Stimulated activated CD8-positive, alpha-beta memory T cell treated with anti-CD3 and anti-CD28 coated beads, Interleukin-4, amount 100 ng/mL, for 4 hours (primary cell): Measurements from ENCODE around the gene ARPC2.

ENCODE experiments used
- DNase-seq, 2 donors: peaks; one replicate each; pipeline ENCODE4 v3.0.0-alpha.2; 2020; ENCODE audit warnings: low read depth in 2 of 2, low spot score in 1 of 2

Gene ARPC2

DNA sequence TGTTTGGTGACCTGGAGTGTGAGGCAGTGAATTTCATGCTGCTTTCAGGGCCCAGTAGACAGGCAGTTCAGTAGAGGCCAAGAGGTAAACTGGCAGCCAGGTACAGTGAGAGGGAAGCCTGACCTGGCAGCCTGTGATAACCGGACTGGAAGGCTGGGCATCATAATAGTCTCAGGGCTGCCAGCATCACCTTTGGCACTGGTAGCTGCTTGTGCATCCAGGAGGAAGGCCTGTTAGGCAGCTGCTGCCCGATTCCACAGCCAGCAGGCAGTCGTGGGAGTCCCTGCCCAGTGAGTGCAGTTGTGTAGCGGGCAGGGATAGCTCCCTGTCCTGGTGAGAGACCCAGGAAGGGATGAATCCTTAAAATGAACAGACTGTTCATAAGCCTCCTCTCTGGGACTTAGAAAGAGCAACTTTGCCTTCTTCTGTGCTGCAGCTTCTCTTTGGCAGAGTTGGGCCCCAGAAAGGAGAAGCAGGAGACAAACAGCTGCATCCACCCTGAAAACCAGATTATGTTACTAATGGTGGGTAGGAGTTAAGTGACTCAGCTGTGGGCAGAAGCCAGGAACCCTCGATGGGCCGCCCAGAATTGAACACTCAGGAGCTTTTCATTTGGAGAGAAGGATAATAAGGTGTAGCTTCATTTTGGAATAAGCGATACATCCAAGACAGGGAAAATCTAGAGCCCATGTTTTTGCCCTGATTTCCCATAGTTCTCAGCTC lies 35.7 kb downstream of the ARPC2 start:
- DNase-seq: no peak

- DNase-seq: no peak
These were observed 36.2 kb downstream of the ARPC2 start for GRCh38 chr2:218253232-218253625.

DNA sequence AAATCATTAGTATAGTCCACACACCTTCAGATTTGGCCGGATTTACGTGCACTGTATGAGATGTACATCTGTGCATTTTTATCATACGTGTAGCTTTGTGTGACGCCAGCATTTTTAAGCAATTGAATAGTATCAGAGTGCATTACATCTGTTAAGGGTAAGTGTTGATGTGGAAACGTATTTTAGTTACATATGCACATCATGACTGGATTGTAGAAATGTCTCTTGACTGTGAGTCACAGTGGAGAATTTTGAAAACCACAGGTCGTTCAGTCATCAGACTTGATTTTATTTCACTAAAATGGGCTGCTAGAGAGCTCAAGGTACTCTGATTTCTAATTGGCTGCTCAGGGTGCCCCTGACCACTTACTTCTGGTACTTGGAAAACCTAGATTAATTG lies 38.5 kb downstream of the ARPC2 start:
- DNase-seq: no peak

- no peak for DNase-seq
These were observed 39.8 kb downstream of the ARPC2 start for GRCh38 chr2:218256612-218257350.

DNA sequence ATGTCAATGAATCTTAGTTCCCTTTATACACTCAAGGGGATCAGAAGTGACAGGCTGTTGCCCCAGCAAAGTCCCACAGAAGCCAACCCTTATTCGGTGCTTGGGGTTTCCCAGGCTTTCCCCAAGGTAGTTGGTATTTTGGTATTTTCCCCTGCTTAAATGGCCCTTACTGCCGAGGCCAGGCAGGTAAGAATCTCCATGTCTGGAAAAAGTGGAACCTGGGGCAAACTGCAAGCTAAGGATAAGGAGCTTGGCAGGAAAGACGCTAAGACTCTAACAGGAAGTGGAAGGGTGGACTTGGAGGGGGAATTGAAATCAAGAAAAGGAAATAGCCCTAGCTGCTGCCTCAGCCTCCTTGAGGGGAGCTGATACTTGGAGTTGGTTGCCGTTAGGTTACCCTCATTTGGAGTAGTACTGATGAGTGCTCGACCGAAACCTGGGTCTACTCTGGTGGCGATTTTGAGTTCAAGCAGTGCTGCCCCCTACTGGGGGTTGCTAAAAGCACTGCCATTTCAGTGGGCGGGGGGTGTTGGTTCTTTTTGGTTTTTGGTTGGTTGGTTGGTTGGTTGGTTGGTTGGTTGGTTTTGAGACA lies 40.5 kb downstream of the ARPC2 start:
- DNase-seq: peak; percentile 36 to 57

DNA sequence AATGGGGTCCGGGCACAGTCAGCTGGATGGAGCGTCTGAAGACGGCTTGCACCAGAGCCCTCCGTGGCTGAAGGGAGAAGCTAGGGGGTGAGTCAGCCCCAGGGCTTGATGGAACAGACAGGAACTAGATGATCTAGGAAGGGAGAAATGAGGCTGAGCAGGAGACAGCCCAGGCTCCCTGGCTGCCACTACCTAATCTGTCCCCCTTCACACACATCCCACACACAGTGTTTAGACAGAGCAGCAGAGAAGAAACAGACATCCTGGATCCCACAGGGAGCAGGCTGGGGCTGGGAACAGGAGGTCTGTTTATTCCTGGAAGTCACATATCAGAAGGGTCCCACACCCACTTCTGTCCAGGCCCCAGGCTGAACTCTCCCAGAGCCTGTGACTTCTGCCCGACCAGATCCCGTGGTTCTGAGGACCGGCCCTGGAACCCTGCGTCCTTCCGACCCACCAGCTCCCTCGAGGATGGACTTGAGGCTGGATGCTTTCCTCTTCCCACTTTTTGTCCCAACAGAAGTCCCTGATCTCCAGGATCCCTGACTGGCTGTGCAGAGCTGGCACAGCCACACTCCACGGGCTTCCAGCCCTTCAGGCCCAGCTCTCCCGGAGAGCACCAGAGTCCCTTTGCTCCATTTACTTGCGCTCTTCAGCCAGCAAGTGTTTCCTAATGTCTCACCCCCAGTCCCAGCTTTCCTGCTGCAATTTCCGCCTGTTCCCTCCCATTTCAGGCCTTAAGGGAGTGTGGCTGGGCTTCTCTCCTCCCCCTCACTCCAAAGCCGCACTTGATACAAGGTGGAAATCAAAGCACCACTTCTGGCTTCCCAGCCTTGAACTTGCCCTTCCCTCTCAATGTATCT lies 42.3 kb downstream of the ARPC2 start:
- no peak for DNase-seq

- no peak for DNase-seq
These were observed 43.2 kb downstream of the ARPC2 start for GRCh38 chr2:218260166-218260565.

- DNase-seq: no peak
These were observed 43.9 kb downstream of the ARPC2 start, which contains the start of gene GPBAR1 for GRCh38 chr2:218260742-218261422. GPBAR1 (plus strand) TSS chr2:218261015; CDS start chr2:218262725, 1,710 bp downstream.

- no peak for DNase-seq
These were observed 44.6 kb downstream of the ARPC2 start for GRCh38 chr2:218261423-218262236.

- no peak for DNase-seq
These were observed 45.2 kb downstream of the ARPC2 start for GRCh38 chr2:218262237-218262600.

DNA sequence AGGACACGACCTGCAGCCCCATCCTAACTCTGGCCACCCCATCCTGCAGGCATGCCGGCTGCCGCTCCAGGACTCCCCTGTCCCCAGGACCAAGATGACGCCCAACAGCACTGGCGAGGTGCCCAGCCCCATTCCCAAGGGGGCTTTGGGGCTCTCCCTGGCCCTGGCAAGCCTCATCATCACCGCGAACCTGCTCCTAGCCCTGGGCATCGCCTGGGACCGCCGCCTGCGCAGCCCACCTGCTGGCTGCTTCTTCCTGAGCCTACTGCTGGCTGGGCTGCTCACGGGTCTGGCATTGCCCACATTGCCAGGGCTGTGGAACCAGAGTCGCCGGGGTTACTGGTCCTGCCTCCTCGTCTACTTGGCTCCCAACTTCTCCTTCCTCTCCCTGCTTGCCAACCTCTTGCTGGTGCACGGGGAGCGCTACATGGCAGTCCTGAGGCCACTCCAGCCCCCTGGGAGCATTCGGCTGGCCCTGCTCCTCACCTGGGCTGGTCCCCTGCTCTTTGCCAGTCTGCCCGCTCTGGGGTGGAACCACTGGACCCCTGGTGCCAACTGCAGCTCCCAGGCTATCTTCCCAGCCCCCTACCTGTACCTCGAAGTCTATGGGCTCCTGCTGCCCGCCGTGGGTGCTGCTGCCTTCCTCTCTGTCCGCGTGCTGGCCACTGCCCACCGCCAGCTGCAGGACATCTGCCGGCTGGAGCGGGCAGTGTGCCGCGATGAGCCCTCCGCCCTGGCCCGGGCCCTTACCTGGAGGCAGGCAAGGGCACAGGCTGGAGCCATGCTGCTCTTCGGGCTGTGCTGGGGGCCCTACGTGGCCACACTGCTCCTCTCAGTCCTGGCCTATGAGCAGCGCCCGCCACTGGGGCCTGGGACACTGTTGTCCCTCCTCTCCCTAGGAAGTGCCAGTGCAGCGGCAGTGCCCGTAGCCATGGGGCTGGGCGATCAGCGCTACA lies 45.9 kb downstream of the ARPC2 start:
- DNase-seq: no peak

GRCh38 chr2:218263817-218264641 lies 47.0 kb downstream of the ARPC2 start:
- DNase-seq: no peak

GRCh38 chr2:218264773-218265561 lies 48.0 kb downstream of the ARPC2 start:
- no peak for DNase-seq

GRCh38 chr2:218265626-218266025 lies 48.6 kb downstream of the ARPC2 start:
- DNase-seq: no peak

DNA sequence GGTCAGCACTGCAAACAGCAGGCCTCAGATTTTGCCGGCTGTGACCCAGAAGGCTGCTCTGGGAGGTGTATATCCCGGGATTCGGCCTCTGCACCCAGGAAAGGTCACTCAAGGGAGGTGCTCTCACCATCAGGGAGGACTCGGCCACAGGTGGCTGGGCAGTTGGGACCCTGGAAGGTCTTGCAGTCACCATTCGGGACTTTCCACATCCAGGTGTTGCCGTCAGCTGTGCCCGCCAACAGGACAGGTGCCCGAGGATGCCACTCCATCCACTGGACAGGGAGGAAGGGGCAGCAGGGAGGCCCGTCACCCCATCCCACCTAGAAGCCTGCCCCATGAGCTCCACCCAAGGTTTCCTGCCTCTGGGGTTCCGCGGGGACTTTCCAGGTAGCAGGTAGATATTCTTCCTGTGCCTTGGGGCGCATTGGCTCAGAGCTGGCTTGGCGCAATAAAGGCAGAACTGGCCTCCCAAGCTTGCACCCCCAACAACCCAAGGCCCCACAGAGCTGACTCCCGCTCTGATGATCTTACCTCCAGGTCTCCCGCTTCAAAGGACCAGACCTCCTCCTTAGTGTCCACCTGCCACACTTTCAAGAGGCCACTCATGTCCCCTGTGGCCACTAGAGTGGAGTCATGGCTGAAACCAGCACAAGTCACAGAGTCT lies 49.5 kb downstream of the ARPC2 start:
- no peak for DNase-seq

DNA sequence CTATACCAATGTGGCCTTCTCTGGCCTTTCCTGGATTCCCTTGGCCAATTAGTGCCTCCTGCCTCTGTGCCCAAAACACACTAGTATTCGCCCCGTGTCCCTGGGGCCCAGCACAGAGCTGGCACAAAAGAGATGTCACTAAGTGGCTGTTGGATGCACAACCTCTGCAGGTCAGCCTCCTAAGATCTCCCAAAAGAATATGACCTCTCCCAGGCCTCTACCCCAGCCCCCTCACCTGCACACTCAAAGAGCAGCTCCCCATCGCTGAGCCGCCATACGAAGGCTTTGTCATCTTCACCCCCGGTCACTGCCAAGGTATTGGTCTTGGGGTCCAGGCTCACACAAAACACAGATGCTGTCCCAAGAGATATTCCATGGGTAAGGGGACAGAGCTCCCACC lies 50.3 kb downstream of the ARPC2 start:
- no peak for DNase-seq
